Inferior parietal cortex (tissue), 1 donor: ENCODE measurements around the gene DNAJA2.
A peak's percentile ranks its signal among the peaks of the same experiment; 100 is the strongest.
"Not testable (repeated sequence)": the region's sequence is repeated elsewhere in the genome, so short reads cannot be mapped to it uniquely, and the experiment has no call there.

ENCODE experiments used
- DNase-seq: peaks from one replicate; pipeline ENCODE4 v3.0.0-alpha.2; 2016; ENCODE audit errors: extremely low spot score

Gene DNAJA2

DNA sequence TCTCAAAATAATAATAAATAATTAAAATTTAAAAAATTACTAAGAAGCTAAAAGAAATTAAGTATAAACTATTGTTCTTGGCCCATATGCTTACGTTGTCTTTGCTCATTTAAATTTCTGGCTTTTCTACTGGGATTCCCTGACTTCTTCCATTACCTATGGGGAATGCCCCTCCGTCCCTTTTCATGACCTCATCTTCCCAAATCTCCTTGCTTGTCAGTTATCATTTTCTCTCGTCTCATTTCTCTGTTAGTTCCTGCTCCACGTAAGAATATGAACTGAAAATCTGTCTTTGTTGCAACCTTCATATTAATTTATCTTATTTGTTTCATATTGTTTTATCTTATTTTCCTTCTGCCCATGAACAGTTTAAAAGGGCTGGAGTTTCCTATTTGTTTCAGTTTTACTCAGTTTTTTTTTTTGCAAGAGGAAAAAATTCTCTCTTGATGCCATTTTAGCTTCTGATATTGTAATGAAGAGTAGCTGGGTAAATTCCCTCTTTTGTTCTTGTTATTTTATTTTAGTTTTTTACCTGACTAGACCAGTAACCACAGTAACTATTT, 2.5 kb upstream of the DNAJA2 start:
- no peak for DNase-seq

DNA sequence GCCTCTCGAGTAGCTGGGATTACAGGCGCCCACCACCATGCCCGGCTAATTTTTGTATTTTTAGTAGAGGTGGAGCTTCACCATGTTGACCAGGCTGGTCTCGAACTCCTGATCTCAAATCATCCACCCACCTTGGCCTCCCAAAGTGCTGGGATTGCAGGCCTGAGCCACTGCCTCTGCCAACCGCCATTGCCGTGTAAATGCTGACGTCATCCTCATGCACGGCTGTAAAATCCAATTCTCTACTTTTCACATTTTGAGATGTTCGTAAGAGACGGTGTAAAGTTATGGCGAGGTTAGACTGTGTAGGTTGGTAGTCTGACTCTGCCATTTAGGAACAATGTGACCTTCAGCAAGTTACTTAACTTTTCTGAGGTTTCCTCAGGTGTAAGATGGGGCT, 1.7 kb upstream of the DNAJA2 start:
- DNase-seq = no peak

DNA sequence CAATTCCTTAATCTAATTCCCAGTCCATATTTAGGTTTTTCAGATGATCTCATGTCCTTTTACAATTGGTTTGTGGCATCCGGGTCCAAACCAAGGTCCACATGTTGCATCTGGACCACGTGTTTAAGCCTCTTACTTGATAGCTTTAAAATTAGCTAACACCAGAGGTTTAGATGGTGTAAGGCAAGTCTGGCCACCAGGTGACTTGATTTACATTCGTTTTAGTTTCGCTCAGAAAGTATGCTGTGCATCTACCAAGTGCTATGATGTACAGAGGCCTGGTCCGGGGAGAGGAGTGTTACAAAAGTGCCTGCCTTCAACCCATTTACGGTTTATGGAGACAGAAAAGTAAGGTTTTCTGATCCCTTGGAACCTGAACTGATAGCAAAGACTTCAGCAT, 878 bp upstream of the DNAJA2 start:
- no peak for DNase-seq

DNA sequence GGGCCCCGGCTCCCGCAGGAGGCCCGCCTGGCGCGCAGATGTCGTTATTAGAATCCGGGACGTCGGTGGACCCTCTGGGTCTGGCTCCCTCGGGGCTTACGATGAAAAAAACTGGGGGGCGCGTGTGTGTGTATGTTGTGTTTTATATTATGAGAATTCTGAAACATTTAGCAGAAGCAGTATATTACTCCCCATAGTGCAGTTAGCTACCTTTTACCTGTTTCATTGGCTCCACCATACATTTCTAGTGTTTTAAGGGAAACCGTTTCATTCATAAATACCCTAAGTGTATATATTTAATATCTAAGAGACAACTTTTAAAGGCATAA, 486 bp upstream of the DNAJA2 start:
- no peak for DNase-seq

DNA sequence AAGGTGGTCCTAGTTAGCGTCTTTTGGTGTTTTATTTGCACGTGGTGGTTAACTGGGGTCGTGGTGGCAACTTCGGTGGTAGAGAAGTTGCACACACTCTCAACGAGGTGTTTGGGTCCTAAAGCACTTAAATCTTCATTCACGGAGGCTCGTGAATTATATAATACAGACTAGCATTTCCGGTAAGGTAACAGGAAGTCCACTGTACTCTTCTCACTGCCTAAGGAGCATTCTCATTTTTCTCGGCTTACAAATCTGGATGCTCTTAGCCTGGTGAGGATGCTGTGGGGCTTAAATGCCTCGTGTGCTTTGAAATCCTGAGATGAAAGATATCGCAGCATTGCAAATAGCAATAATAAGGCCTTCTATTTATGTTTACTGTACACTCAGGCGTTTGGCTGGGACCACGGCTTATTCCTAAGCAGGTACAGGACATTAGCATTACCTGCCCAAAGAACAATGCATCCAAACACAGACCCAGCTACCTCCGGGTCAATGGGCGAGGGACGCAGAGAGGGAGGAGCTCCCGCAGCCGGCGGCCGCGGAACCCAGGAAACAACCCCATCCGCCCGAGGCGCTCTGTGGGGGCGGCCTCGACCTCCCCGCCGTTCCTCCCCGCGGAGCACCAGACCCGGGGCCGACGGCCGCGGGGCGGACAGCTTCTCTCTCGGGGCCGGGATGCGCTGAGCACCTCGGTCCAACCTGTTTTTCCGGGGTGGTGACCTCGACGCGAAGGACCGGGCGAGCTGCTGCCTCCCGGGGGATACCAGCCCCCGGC, 856 bp downstream of the DNAJA2 start:
- no peak for DNase-seq

DNA sequence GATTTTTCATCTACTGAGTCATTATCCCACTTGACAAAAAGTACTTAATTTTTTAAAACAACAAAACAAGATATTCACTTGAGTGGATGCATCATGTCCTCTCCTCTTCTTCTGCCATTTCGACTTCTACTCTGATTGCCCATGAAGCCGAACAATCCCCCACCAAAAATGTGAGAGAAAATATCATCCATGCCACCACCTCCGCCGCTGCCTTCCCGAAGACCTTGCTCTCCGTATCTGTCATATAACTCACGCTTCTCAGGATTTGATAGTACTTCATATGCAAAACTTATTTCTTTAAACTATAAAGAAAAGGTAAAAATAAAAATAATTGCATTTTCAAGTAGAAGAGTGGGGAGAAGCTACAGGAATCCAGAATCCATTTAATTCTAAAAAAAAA, 2.2 kb downstream of the DNAJA2 start:
- DNase-seq = no peak

DNA sequence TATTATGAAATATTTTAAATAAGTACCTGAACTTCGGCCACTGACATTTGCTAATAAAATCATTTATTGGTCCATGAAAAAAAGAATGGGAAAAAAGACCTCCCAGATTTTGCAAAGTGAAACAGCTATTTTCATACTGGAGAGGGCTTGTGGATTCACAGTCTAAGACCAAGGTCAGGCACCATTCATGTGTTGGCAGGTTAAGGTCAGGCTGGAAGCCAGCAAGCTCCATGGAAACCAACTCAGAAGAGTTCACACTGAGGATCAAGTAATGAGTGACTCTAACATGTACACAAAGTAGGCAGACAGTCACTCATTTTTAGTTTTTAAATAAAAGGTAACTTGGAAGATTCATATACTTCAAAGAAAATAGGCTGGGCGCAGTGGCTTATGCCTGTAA, 3.4 kb downstream of the DNAJA2 start:
- DNase-seq = no peak

DNA sequence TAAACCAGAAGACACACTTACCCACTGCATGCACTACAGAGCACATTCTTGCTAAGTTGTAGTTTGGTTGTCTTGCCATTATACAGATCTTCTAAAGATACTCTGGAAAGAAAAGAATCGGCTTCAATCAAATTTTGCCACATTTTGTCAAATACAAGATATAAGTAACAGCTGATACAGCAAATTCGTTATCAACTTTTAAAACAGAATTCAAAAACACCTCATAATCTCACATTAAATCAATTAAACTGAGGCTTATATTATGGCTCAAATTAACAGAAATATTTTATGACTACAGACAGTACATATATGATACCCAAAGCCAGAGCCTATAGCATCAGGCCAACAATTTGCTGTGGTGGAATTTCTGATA, 5.4 kb downstream of the DNAJA2 start:
- DNase-seq = no peak

DNA sequence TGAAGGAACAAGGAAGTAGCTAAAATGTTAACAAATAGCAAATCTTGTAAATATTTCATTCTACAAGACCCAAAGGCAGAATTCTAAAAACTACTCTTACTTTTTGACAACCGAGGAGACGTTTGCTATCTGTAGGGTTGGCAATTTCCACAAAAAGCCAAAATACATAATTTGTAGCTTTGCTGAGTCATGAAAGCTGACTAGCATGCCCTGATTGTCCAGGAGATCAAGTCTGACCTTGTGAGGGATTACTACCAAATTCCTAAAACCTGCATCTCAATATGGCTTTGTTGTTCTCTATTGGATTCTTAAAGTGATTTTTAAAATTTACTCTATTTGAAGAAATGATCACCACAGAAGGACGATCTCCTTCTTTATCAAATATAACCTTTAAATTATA, 10.8 kb downstream of the DNAJA2 start:
- DNase-seq = no peak

DNA sequence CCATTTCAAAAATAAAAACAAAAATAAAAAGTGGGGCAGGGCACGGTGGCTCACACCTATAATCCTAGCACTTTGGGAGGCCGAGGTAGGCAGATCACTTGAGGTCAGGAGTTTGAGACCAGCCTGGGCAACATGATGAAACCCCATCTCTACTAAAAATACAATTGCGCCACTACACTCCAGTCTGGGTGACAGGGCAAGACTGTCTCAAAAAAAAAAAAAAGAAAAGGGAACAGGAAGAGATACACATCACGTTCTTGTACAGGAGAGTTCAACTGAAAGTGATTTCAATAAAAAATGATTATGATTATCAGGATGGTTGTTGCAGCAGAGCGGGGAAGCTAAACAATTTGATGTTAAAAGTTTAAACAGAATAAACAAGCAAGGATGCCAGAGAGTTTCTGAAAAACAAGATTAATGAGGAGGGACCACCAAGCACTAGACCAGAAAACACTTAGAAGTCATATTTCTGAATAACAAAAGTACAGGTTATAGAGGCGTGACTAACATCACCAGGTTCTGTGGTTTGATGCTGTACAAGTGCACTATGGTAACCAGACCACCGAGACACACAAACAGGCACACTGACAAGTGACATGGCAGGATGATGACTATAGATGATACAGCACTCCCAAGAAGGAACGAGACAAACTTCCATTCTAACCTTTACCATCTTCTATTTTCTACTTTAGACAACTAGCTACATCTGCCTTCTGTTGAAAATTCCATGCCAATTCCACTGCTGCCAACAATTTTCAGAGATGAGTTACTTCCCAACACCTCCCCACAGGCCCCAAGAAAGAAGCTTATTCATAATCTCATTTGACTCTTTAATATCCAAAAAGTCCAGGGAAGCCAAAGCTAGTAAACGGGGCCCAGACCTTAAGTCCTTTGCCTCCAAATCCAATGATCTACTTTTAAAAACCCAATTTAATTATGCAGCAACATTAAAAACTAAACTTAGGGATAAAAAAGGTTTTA, 11.8 kb downstream of the DNAJA2 start:
- no peak for DNase-seq

DNA sequence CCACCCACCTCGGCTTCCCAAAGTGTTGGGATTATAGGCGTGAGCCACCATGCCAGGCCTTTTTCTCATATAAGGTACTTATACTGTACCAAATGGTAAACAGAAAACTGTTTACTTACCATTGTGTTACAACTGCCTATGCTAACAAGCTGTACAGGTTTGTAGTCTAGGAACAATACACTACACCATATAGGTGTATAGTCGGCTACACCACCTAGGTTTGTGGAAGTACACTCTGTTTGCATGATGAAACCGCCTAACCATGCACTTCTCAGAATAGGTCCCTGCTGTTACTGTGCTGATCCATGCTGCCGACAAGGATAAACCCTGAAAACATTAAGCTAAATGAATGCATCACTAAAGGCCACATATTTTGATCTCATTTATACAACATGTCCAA, 18.9 kb downstream of the DNAJA2 start:
- no peak for DNase-seq

DNA sequence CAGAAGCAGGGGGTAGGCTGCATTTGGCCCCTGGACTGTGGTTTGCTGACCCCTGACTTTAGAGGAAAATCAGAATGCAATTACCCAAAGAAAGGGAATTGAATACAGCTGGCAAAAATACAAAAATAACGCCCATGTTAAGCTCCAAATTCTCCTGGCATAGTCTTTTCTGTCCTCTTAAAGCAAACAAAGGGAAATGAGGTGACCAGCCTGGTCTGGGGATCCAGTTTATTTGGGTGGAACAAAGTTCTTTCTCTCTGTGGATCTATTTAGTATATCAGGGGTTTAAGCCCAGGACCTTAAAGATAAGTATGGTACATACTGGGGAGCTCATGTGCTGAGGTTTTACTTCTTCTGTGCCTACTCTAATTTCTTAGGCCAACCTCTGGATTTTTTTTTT, 23.5 kb downstream of the DNAJA2 start:
- no peak for DNase-seq

DNA sequence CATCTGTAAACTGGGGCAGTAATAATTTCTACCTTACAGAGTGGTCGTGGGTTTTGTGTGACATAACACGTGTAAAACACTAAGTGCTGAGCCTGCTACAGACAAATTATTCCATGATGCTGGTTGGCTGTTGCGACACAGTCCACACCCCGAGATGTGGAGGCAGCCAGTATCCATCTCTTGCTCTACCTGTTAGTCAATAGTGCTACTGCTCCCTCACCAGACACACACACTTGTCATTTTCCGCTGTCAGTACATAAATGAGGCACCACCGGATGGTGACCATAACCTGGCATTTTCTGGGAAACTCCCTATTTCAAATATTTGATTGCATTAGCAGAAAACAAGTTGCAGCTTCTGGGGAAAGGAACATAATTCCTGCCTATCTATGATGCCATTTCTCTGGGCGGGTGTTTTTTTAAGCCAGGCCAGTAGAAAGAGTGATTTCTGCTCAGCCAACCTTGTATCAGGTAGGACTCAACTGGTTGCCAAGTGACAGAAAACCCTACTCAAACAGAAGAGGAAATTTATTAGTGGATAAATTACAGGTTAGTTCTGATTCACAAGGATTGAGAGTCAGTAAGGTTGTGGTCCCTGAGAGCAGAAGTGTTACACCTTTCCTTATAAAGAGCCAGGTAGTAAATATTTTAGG, 24.1 kb downstream of the DNAJA2 start:
- DNase-seq = no peak

DNA sequence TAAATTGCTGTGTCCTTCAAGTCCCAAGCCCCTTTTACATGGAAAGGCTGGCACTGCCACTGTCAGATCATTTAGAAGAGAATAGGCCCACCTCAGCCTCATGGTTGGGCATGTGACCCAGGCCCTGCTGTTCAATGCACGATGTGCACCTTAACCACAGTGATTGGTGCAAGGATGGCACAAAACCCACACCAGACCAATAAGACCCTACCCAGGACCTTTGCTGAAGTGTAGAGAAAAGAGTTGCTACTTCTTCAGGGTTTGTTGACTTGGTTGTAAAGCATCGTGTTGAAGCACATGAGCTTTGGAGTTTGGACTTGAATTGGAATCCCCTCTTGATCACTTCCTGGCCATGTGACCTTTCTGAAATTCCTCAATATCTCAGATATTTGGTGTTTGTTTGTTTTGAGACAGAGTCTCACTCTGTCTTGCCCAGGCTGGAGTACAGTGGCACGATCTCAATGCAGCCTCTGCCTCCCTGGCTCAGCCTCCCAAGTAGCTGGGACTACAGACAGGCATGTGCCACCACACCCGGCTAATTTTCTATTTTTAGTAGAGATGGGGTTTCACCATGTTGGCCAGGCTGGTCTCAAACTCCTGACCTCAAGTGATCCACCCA, 24.8 kb downstream of the DNAJA2 start:
- no peak for DNase-seq

DNA sequence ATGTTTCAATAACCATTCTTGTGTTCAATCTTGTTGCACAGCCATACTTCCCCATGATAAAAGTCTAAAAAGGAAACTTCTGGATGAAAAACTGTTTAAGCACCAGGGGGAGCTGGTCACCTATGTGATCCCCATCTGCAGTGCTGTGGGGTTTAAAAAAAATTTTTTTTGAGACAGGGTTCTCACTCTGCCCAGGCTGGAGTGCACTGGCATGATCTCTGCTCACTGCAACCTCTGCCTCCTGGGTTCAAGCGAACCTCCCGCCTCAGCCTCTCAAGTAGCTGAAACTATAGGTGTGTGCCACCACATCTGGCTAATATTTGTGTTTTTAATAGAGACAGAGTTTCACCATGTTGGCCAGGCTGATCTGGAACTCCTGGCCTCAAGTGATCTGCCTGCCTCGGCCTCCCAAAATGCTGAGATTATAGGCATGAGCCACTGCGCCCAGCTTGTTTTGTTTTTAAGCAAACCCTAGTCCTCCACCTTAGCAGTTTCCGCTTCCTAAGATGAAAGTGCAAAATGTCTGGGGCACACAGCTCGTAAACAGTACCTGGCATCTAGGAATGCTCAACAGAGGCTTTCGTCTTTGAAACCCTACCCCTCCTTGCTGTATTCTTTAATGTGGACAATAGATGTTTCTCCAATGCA, 25.4 kb downstream of the DNAJA2 start:
- DNase-seq = peak; percentile 57

DNA sequence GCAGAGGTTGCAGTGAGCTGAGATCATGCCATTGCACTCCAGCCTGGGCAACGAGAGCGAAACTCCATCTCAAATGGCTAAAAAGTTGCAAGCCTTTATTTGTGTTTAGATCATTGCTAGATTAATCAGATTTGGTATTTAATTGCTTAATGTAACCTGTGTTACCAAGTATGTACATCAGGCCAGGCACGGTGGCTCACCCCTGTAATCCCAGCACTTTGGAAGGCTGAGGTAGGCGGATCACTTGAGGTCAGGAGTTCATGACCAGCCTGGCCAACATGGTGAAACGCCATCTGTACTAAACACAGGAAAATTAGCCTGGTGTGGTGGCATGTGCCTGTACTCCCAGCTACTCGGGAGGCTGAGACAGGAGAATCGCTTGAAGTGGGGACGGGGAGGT, 28.8 kb downstream of the DNAJA2 start:
- DNase-seq = not testable (repeated sequence)

DNA sequence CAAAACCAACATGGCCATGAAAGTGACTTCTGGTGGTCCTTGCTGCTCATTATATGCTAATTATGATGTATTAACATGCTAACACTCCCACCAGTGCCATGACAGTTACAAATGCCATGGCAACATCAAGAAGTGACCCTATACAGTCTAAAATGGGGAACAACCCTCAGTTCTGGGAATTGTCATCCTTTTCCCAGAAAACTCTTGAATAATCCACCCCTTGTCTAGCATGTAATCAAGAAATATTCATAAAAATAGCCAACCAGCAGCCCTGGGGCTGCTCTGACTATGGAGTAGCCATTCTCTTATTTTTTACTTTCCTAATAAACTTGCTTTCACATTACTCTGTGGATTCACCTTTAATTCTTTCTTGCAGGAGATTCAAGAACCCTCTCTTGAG, 35.9 kb downstream of the DNAJA2 start:
- DNase-seq = no peak

DNA sequence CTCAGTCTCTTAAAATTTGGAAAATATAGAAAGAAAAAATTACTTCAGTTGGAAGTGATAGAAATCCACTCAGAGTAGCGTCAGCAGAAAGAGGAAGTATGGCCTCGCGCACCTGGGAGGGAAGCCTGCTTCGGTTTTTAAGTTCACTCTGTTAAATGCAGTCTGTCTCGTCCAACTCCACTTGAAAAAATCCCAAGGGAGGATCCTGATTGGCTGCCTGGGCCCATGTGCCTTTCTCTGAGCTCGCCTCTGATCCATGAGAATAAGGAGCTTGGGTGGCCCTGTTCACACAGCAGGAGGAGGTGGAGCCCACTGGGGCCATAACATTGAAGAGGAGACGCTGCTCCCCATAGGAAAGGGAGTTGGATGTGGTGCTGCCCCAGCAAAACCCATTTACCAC, 40.7 kb downstream of the DNAJA2 start:
- no peak for DNase-seq

DNA sequence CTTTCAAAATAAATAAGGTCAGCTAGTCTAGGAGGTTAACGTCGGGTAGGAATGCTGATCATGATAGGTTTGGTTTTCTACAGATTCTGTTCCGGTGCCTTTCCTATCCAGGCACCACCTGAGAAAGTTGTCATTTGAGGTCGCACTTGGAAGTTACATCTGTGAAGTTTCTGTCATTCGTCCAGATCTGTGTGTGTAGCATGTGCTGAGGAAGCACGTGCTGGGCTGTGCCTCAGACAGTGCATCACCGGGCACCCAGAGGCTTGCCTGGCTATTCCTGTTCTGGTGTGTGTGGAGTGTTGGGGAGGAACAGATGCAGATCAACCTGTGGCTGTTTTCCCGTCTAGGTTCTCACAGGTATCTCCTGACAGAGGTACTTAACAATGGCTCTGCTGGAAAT, 42.6 kb downstream of the DNAJA2 start:
- DNase-seq = no peak

DNA sequence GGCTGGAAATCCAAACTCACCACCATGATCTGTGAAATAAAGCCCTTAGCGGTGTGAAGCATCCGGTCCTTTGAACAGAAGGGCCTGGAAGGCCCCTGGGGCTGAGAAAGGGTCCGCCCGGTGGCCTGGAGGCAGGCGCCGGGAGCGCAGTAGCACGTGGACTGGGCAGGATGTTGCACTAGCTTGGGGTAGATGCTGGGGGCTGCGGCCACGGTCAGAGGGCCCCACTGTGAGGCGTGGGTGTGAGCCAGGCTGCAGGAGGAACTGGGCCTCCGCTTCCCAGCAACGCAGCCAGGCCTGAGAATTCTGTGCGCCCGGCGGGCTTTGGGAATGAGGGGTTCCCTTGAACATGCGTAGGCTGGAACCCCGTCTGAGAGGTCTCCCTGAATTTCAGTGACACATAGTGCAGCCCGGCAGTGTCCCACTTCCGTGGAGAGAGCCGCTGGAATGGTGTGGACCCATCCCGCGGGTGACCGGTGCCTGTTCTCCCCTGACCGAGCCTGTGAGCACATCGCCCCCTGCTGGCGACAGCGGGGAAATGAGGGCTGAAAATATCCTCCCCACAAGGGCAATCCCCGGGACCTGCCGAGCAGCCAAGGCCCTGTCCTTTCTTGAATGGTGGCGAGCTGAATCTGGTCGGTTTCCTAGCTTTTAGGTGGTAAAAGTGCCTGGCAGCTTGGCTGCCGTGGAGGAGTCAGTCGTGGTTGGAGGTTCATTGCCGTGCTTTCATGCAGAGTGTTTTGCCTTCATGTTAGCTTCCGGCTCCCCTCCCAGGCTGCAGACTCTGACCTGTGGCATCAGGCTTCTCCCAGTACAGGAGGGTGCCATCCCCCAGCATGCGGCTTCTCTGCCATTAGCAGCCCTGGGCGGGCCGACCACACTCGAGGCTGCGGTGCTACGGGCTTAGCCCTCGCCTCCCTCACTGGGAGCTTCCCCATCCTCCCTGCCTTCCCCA, 43.8 kb downstream of the DNAJA2 start:
- DNase-seq = peak; percentile 86
